Thyroid gland (tissue), 4 donors: Measurements from ENCODE around the gene LIMCH1.

Experiments
- CTCF ChIP-seq, 6 experiments: fragments of 200-600 bp in 3 of 6; fragments of 450-650 bp in 3 of 6; sonication (generic) in 3 of 6; IDR thresholded peaks; one replicate each; pipeline ENCODE4 v1.5.1; 2016 to 2019; ENCODE audit warnings: antibody characterized with exemption in 6 of 6, mild to moderate bottlenecking in 2 of 6, inconsistent platforms in 1 of 6, moderate library complexity in 1 of 6
- POLR2A ChIP-seq, 2 donors: fragments of 450-650 bp; IDR thresholded peaks; one replicate each; pipeline ENCODE4 v1.6.1; 2017; ENCODE audit warnings: antibody characterized with exemption in 2 of 2, mild to moderate bottlenecking in 2 of 2, moderate library complexity in 1 of 2

GRCh38 chr4:41509451-41509866, 28.5 kb upstream of the LIMCH1 start:
- TF ChIP-seq CTCF (IDR thresholded peaks at IDR 0.05) (no peak), POLR2A (IDR thresholded peaks at IDR 0.05) (no peak)
